HG02623 (cell line): ENCODE measurements around the gene TOM1L1.
A peak's percentile ranks its signal among the peaks of the same experiment; 100 is the strongest.

Experiments
- ATAC-seq: cut with Tn5 transposase; IDR thresholded peaks from one replicate; pipeline ENCODE4 v1.9.1; 2021; ENCODE audit warnings: moderate library complexity; ENCODE audit not compliant: unreplicated experiment

TOM1L1 gene

GRCh38 chr17:54898576-54898975, 2.1 kb upstream of the TOM1L1 start:
- ATAC-seq: no peak

- no peak for ATAC-seq
These were observed 1.5 kb upstream of the TOM1L1 start for GRCh38 chr17:54899201-54899600.

GRCh38 chr17:54899721-54900456, 763 bp upstream of the TOM1L1 start:
- ATAC-seq: no peak

- ATAC-seq: peak; percentile 16
These were observed 674 bp downstream of the TOM1L1 start for GRCh38 chr17:54901230-54901822.

GRCh38 chr17:54902017-54902416, 1.4 kb downstream of the TOM1L1 start:
- no peak for ATAC-seq

- ATAC-seq: no peak
These were observed 2.0 kb downstream of the TOM1L1 start for GRCh38 chr17:54902611-54903010.

- no peak for ATAC-seq
These were observed 2.7 kb downstream of the TOM1L1 start for GRCh38 chr17:54903375-54903774.

GRCh38 chr17:54906683-54907082, 6.0 kb downstream of the TOM1L1 start:
- ATAC-seq: no peak

GRCh38 chr17:54907376-54907775, 6.7 kb downstream of the TOM1L1 start:
- ATAC-seq: no peak

- no peak for ATAC-seq
These were observed 9.1 kb downstream of the TOM1L1 start for GRCh38 chr17:54909766-54910165.

- no peak for ATAC-seq
These were observed 16.1 kb downstream of the TOM1L1 start for GRCh38 chr17:54916721-54917120.

GRCh38 chr17:54919425-54919824, 18.8 kb downstream of the TOM1L1 start:
- ATAC-seq: no peak

GRCh38 chr17:54920819-54921218, 20.2 kb downstream of the TOM1L1 start:
- ATAC-seq: no peak

GRCh38 chr17:54924405-54924804, 23.8 kb downstream of the TOM1L1 start:
- no peak for ATAC-seq

- ATAC-seq: no peak
These were observed 26.9 kb downstream of the TOM1L1 start for GRCh38 chr17:54927525-54927924.

GRCh38 chr17:54932711-54933110, 32.1 kb downstream of the TOM1L1 start:
- no peak for ATAC-seq

- ATAC-seq: no peak
These were observed 33.3 kb downstream of the TOM1L1 start for GRCh38 chr17:54933921-54934320.

- no peak for ATAC-seq
These were observed 34.8 kb downstream of the TOM1L1 start for GRCh38 chr17:54935471-54935870.

GRCh38 chr17:54937018-54937417, 36.4 kb downstream of the TOM1L1 start:
- no peak for ATAC-seq

- no peak for ATAC-seq
These were observed 36.8 kb downstream of the TOM1L1 start for GRCh38 chr17:54937426-54937825.

GRCh38 chr17:54941285-54941684, 40.6 kb downstream of the TOM1L1 start:
- ATAC-seq: no peak

- no peak for ATAC-seq
These were observed 44.1 kb downstream of the TOM1L1 start for GRCh38 chr17:54944796-54945195.

- ATAC-seq: no peak
These were observed 44.6 kb downstream of the TOM1L1 start for GRCh38 chr17:54945231-54945630.
